IPS-20b (cell line): ENCODE data around the gene PPFIA1.
"Not testable (repeated sequence)": the region's sequence is repeated elsewhere in the genome, so short reads cannot be mapped to it uniquely, and the experiment has no call there.

Experiments used
- H3K27ac ChIP-seq: one replicate; pipeline ENCODE4 v1.5.1; 2013; ENCODE audit warnings: low read length
- H3K27me3 ChIP-seq: 2 replicates; pipeline ENCODE4 v1.6.1; 2013; ENCODE audit warnings: mild to moderate bottlenecking, low read length, inconsistent platforms; ENCODE audit not compliant: insufficient read depth
- H3K36me3 ChIP-seq: 2 replicates; pipeline ENCODE4 v1.6.1; 2013; ENCODE audit warnings: low read depth, mild to moderate bottlenecking, inconsistent platforms, low read length, moderate library complexity; ENCODE audit not compliant: insufficient read depth
- H3K4me1 ChIP-seq: 2 replicates; pipeline ENCODE4 v1.6.1; 2013; ENCODE audit warnings: mild to moderate bottlenecking, control low read depth, inconsistent platforms, low read length, moderate library complexity; ENCODE audit not compliant: insufficient read depth
- H3K4me3 ChIP-seq: 2 replicates; pipeline ENCODE4 v1.5.1; 2013; ENCODE audit warnings: mild to moderate bottlenecking, low read length, inconsistent platforms
- H3K9ac ChIP-seq: 2 replicates; pipeline ENCODE4 v1.6.1; 2013; ENCODE audit warnings: low read depth, mild to moderate bottlenecking, inconsistent platforms, low read length, moderate library complexity
- H3K9me3 ChIP-seq: 2 replicates; pipeline ENCODE4 v1.6.1; 2013; ENCODE audit warnings: mild to moderate bottlenecking, low read depth, low read length, inconsistent platforms; ENCODE audit not compliant: insufficient read depth

Gene PPFIA1

GRCh38 chr11:70384566-70385152 is 114.2 kb downstream of the PPFIA1 start:
- Histone ChIP-seq H3K4me1 (peaks cover 21% of the 10 kb centered on the region), H3K36me3 (peaks cover 47% of the 10 kb centered on the region), H3K27ac (no peak overlapping the region)

GRCh38 chr11:70387564-70387963 is 117.1 kb downstream of the PPFIA1 start:
- Histone ChIP-seq H3K9me3 (no peaks in the 10 kb centered on the region), H3K27me3 (no peaks in the 10 kb centered on the region), H3K9ac (no peak overlapping the region), H3K4me1 (peaks cover 19% of the 10 kb centered on the region), H3K27ac (no peak overlapping the region), H3K36me3 (peaks cover 32% of the 10 kb centered on the region), H3K4me3 (no peak overlapping the region)

More at GRCh38 chr11:70384566-70385152, 114.2 kb downstream of the PPFIA1 start:
- Histone ChIP-seq H3K4me3 (no peak overlapping the region), H3K9me3 (no peaks in the 10 kb centered on the region), H3K9ac (no peak overlapping the region), H3K27me3 (no peaks in the 10 kb centered on the region)

GRCh38 chr11:70389201-70389600 is 118.7 kb downstream of the PPFIA1 start:
- Histone ChIP-seq H3K4me1 (peaks cover 16% of the 10 kb centered on the region), H3K27ac (no peak overlapping the region), H3K9ac (no peak overlapping the region), H3K36me3 (peaks cover 26% of the 10 kb centered on the region), H3K27me3 (no peaks in the 10 kb centered on the region), H3K4me3 (0 out of 2 replicates have a peak overlapping the region, but pooled peaks have one; percentile 20), H3K9me3 (no peaks in the 10 kb centered on the region)

- not testable (repeated sequence) for H3K4me3 ChIP-seq, H3K9ac ChIP-seq, H3K9me3 ChIP-seq, H3K27me3 ChIP-seq, H3K27ac ChIP-seq
- H3K36me3 ChIP-seq, result peaks cover 14% of the 10 kb centered on the region
- peaks cover 16% of the 10 kb centered on the region for H3K4me1 ChIP-seq
Measured at GRCh38 chr11:70390882-70391281, 120.4 kb downstream of the PPFIA1 start.

- peaks cover 16% of the 10 kb centered on the region for H3K4me1 ChIP-seq
- no peak overlapping the region for H3K4me3 ChIP-seq
- peaks cover 13% of the 10 kb centered on the region for H3K36me3 ChIP-seq
- no peak overlapping the region for H3K9ac ChIP-seq
- no peak overlapping the region for H3K27ac ChIP-seq
- no peaks in the 10 kb centered on the region for H3K27me3 ChIP-seq
- H3K9me3 ChIP-seq, result no peaks in the 10 kb centered on the region
Measured at GRCh38 chr11:70394211-70394950, 123.9 kb downstream of the PPFIA1 start.

- peaks cover 10% of the 10 kb centered on the region; the same call in 1 of the 2 replicates for H3K4me1 ChIP-seq
- peak overlapping the region; percentile 40 for H3K27ac ChIP-seq
- peaks cover 13% of the 10 kb centered on the region for H3K36me3 ChIP-seq
- peak overlapping the region; percentile 91 for H3K9ac ChIP-seq
- no peaks in the 10 kb centered on the region for H3K9me3 ChIP-seq
- H3K27me3 ChIP-seq, result no peaks in the 10 kb centered on the region
- peak overlapping the region; percentile 98 for H3K4me3 ChIP-seq
Measured at GRCh38 chr11:70397336-70397982, 127.0 kb downstream of the PPFIA1 start.

- H3K27ac ChIP-seq, result peak within 1 kb of the TSS; percentile 40
- H3K9me3 ChIP-seq, result no peaks in the 10 kb centered on the region
- no peaks in the 10 kb centered on the region for H3K27me3 ChIP-seq
- peak within 1 kb of the TSS; percentile 91 for H3K9ac ChIP-seq
- H3K4me1 ChIP-seq, result peaks cover 10% of the 10 kb centered on the region; the same call in 1 of the 2 replicates
- peaks cover 11% of the 10 kb centered on the region for H3K36me3 ChIP-seq
- H3K4me3 ChIP-seq, result peak within 1 kb of the TSS; percentile 98
Measured at GRCh38 chr11:70397983-70398833, 127.7 kb downstream of the PPFIA1 start, which contains the start of gene CTTN. Gene CTTN (plus strand): TSS chr11:70398529. CDS start chr11:70407298, 8,769 bp downstream.

DNA sequence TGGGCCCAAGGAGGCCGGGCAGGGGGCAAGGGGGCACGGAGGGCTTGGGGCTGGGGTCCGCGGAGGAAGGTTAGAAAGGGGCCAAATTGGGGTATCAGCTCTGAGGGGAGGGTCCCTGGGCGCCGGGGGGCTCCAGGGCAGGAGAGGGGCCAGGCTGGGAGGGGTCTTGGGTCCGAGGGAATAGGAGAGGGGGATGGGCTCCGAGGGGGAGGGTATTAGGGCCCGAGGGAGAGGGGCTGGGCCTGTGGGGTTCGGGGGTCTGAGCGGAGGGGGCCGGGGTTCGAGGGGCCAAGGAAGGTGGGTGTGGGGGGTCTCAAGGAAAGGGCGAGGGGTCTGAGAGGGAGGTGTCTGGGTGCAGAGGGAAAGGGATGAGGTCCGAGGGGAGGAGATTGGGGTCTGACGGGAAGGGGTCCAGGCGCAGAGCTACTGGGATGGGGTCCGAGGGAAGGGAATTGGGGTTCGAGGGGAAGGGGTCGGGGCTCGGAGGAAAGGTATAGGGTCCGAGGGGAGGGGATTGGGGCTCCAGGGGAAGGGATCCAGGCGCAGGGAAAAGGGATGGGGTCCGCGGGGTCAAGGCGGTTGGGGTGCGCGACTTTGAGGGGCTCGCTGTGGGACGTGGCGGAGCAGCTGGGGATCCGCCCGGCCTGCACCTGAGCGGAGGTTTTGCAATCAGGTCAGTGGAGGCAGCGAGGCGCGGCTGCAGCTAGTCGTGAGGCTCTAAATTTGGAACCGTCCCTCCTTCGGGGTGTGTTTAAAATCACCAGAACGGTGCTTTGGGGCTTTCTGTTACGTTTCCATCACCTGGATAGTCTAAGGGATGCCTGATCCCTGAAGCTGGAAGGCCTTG is 128.6 kb downstream of the PPFIA1 start:
- Histone ChIP-seq H3K27ac (no peak overlapping the region), H3K9ac (peak overlapping the region; percentile 80; the same call in 1 of the 2 replicates)

GRCh38 chr11:70399681-70400112 is 129.2 kb downstream of the PPFIA1 start:
- Histone ChIP-seq H3K4me3 (peak overlapping the region; percentile 98), H3K9me3 (no peaks in the 10 kb centered on the region), H3K27me3 (no peaks in the 10 kb centered on the region), H3K27ac (no peak overlapping the region), H3K4me1 (peaks cover 10% of the 10 kb centered on the region; the same call in 1 of the 2 replicates), H3K36me3 (peaks cover 3% of the 10 kb centered on the region), H3K9ac (peak overlapping the region; percentile 80; the same call in 1 of the 2 replicates)

More for the DNA sequence above, 128.6 kb downstream of the PPFIA1 start:
- no peaks in the 10 kb centered on the region for H3K27me3 ChIP-seq
- no peaks in the 10 kb centered on the region for H3K9me3 ChIP-seq
- H3K4me1 ChIP-seq, result peaks cover 10% of the 10 kb centered on the region; the same call in 1 of the 2 replicates
- peak overlapping the region; percentile 98 for H3K4me3 ChIP-seq
- peaks cover 3% of the 10 kb centered on the region for H3K36me3 ChIP-seq

GRCh38 chr11:70400643-70401042 is 130.2 kb downstream of the PPFIA1 start:
- no peak overlapping the region for H3K27ac ChIP-seq
- peak overlapping the region; percentile 22; the same call in 1 of the 2 replicates for H3K9ac ChIP-seq

More at GRCh38 chr11:70400643-70401042, 130.2 kb downstream of the PPFIA1 start:
- Histone ChIP-seq H3K9me3 (no peaks in the 10 kb centered on the region), H3K27me3 (no peaks in the 10 kb centered on the region), H3K4me1 (peaks cover 10% of the 10 kb centered on the region; the same call in 1 of the 2 replicates), H3K4me3 (peak overlapping the region; percentile 9; the same call in 1 of the 2 replicates), H3K36me3 (peaks cover 12% of the 10 kb centered on the region)
